GM08714 (cell line): ENCODE results near the gene AIG1.

Experiments used
- H3K4me3 ChIP-seq: fragments of 200-500 bp; sonication (Bioruptor generic); 2 replicates; pipeline ENCODE4 v1.5.1; 2014; ENCODE audit warnings: mild to moderate bottlenecking, low read length, inconsistent platforms
- ZNF274 ChIP-seq: IDR thresholded peaks from 2 replicates; pipeline ENCODE4 v1.6.1; 2012; ENCODE audit warnings: mild to moderate bottlenecking, low read depth, low read length

The AIG1 gene

DNA sequence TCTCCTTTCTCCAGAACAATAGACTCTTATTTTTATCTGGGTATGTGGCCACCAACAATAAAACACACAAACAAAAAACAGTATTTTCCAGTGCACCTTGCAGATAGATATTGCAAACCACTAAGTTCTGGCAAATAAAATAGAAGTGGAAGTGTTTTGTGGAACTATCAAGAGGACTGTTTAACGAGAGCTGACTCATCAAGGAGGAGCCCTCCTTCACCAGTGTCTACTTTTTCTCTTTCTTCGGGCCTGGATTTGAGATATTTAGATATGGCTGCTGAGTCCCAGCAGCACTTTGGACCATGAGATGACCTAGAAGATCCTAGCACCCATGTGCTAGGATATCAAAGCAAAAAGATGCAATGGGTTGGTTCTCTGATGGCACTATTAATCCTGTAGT, 154.7 kb downstream of the AIG1 start:
- no peak for TF ChIP-seq ZNF274

GRCh38 chr6:143215771-143216170, 155.1 kb downstream of the AIG1 start:
- H3K4me3 ChIP-seq = no peak overlapping the region
- no peak for TF ChIP-seq ZNF274

More for the DNA sequence above, 154.7 kb downstream of the AIG1 start:
- no peak overlapping the region for H3K4me3 ChIP-seq

DNA sequence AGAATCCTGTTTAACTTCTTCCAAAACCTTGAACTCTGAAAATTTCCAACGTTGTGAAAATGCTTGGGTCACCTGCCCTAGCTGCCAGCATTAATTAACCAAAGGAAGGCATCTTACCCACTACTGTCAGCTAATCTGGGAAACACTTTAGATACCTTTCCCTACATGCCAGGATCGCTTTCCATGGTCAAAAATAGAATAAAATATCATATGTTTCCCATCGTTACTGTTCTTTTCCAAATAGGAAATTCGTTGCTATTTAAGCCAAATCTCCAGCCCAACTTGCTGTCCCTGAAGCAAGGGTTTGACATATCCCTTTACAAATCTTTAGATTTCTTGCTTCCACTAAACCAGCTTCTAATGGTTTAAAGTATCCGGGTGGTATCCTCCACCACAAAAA, 157.5 kb downstream of the AIG1 start:
- H3K4me3 ChIP-seq = no peak overlapping the region
- no peak for TF ChIP-seq ZNF274

DNA sequence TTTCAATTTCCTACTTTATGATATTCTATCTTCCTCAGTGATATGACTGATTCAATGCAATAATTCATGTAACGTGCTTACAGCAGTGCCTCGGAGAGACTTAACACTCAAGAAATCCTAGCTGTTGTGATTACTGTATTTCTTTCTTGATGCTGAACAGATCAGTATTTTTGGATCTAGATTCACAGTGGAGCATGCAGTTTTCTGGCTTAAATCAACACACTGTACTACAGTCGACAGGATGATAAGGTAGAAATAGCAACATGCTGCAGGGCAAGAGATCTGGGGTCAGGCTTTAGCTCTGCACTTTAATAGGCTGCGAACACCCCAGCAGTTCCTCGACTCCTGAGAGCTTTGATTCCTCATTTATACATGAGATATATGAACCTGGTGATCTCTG, 161.0 kb downstream of the AIG1 start:
- TF ChIP-seq ZNF274 = no peak
- H3K4me3 ChIP-seq = no peak overlapping the region

DNA sequence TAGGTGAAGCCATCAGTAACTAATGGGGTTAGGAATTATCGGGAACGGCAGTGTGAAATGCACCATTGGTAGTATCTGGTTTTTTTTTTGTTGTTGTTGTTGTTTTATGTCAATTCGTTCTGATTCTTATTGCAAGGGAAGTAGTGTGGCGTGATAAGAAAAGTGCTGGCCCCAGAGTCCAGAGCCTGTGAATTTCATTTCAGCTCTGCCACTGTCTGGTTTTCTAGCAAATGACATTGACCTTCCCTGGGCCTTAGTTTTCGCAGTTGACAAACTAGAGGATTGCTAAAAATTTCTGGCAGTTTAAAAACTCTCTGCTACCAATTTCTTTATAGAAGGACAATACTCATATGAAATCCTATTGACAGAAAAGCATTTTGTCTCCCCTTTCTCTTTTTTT, 161.6 kb downstream of the AIG1 start:
- no peak for TF ChIP-seq ZNF274
- no peak overlapping the region for H3K4me3 ChIP-seq

- TF ChIP-seq ZNF274 = no peak
- no peak overlapping the region for H3K4me3 ChIP-seq
Measured at GRCh38 chr6:143222801-143223231, 162.1 kb downstream of the AIG1 start.

DNA sequence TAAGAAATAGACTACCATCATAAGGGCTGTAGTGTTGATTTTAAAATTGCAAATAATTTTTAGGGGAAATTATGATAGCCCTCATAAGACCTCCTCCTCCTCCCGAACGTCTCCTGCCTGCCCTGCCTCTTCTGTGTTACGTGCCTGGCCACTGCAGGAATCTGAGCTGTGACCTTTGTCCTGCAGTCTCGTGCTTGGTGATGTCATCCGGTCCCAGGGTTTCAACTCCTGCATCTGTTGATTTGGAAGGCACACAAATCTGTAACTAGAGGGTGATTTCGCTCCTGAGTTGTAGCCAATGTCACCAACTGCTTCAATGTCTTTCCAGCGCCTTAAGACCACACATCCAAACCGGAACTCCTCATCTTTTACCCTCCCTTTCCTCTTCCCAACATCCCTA, 163.2 kb downstream of the AIG1 start:
- TF ChIP-seq ZNF274 = no peak
- H3K4me3 ChIP-seq = no peak overlapping the region

GRCh38 chr6:143224516-143224915, 163.8 kb downstream of the AIG1 start:
- no peak overlapping the region for H3K4me3 ChIP-seq
- no peak for TF ChIP-seq ZNF274

- H3K4me3 ChIP-seq = no peak overlapping the region
- no peak for TF ChIP-seq ZNF274
Measured at GRCh38 chr6:143225929-143226328, 165.2 kb downstream of the AIG1 start.

- H3K4me3 ChIP-seq = no peak overlapping the region
- TF ChIP-seq ZNF274 = no peak
Measured at GRCh38 chr6:143227675-143228074, 167.0 kb downstream of the AIG1 start.

DNA sequence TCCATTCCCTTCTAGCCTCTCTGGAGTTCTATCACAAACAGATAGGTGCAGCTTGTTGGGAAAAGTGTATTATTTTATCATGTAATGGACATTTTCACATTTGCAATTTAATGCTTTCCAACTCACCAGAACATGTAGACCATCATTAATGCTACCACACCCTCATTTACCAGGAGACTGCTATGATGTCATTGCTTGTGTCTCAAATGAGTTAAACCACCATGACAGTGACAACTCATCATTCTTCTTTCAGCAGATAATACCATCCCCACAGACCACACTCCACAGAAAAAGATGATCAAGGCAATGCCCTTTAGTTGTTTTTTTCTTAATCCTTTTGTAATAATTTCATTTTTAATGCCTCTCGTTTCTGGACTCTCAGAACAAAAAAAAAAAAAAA, 168.7 kb downstream of the AIG1 start:
- no peak for TF ChIP-seq ZNF274
- no peak overlapping the region for H3K4me3 ChIP-seq

- TF ChIP-seq ZNF274 = no peak
- H3K4me3 ChIP-seq = no peak overlapping the region
Measured at GRCh38 chr6:143232849-143233248, 172.2 kb downstream of the AIG1 start.

DNA sequence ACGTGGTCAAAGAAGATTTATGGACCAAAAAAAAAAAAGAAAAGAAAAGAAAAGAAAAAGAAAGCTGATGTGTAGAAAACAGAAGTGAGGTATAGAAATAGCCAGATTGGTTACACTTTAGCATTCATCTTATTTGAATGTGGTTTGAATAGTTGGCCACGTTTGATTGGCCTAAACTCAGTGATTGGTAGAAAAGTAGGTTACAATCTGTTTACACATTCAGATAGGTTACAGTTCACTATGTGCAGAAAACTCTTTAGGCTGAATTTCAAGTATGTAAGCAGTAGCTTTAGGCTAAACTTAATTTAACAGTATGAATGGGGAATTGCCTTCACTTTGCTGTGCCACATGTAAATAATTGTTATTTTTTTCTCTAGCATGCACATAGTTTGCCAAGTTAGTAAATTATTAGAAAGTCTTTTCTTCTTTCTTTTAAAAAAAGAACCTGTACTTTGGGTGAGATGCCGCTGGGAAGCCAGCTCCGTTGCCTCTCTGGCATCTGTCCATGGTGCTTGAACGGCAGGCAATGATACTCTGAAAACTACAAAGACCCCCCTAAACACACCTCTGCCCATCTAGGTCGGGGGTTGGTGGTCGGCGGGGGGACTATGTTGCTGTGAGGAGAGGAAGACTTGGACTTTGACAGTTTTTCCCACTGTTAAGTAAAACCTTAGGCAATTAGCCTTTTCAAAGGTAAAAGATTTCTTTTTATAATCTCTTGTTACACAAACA, 173.0 kb downstream of the AIG1 start:
- no peak for TF ChIP-seq ZNF274
- no peak overlapping the region for H3K4me3 ChIP-seq

- H3K4me3 ChIP-seq = no peak overlapping the region
- no peak for TF ChIP-seq ZNF274
Measured at GRCh38 chr6:143234734-143235133, 174.0 kb downstream of the AIG1 start.

DNA sequence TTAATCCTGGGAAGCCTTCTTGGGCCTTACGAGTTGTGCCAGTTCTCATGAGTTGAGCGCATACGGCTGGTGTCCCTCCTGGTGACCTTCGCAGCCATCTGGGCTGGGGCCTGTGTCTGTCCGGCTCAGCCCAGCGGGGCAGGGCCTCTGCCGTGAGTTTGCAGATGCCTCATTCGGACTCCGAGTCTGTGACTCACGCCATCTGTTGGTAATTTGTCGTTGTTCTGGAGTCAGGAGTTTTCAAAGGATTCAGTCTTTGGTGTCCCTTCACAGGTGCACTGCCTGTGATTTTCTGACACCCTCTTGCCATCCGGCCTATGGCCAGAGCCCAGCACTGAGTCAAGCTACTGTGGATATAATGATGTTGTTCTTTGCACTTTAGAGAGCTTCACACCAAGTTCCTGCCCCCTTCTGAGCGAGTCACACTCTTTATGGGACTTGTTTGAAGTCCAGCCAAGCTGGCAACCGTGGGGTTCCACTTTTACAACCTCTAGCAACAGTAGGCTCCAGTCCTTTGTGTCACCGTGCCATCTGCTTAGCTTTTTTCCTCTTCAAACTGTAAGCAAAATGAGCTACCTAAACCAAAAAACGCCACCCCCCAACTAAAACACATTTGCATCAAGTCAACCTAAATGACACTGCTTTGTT, 175.6 kb downstream of the AIG1 start:
- no peak for TF ChIP-seq ZNF274
- no peak overlapping the region for H3K4me3 ChIP-seq
